CD4-positive, alpha-beta memory T cell (primary cell): ENCODE results near the gene SLC39A11. TPM values are rescaled to one million over a fixed set of nuclear protein-coding genes. Genes with fewer than 3 reads are reported as not detected.

Experiments used
- CTCF ChIA-PET: fragments of 350-600 bp; sonication (Branson Sonifier 250); formaldehyde crosslinking; loops from one replicate; lab custom pipeline; 2021; ENCODE audit warnings: inconsistent platforms; ENCODE audit not compliant: partially characterized antibody; lab: Charles Lee
- POLR2A ChIA-PET: fragments of 350-600 bp; sonication (Branson Sonifier 250); formaldehyde crosslinking; loops from one replicate; lab custom pipeline; 2021; ENCODE audit not compliant: partially characterized antibody; lab: Charles Lee
- DNase-seq, 5 donors: peaks; one replicate each; pipeline versions ENCODE4 v3.0.0 to v3.0.0-alpha.2; 2020 to 2022; ENCODE audit warnings: mixed read lengths in 1 of 5
- H3K27ac ChIP-seq: one replicate; pipeline ENCODE4 v1.7.0; 2013; ENCODE audit warnings: low read depth, low read length
- H3K27me3 ChIP-seq: 2 replicates; pipeline ENCODE4 v1.7.0; 2013; ENCODE audit warnings: mild to moderate bottlenecking, low read length, moderate library complexity; ENCODE audit not compliant: insufficient read depth
- H3K36me3 ChIP-seq: 2 replicates; pipeline ENCODE4 v1.7.0; 2013; ENCODE audit warnings: mild to moderate bottlenecking, low read length, moderate library complexity; ENCODE audit not compliant: insufficient read depth
- H3K4me1 ChIP-seq: 2 replicates; pipeline ENCODE4 v1.7.0; 2013; ENCODE audit warnings: mild to moderate bottlenecking, low read length, moderate library complexity; ENCODE audit not compliant: insufficient read depth
- H3K4me3 ChIP-seq, 2 donors: one replicate each; pipeline ENCODE4 v1.7.0; 2013; ENCODE audit warnings: low read length in 2 of 2, mild to moderate bottlenecking in 1 of 2
- H3K9me3 ChIP-seq, 2 donors: one replicate each; pipeline ENCODE4 v1.7.0; 2013; ENCODE audit warnings: low read length in 2 of 2, control low read depth in 1 of 2; ENCODE audit not compliant: control insufficient read depth in 1 of 2
- H3K27ac Mint-ChIP-seq, 7 donors: one replicate each; pipeline ENCODE4 v1.8.0; 2020 to 2021; ENCODE audit warnings: mixed read lengths in 7 of 7, mild to moderate bottlenecking in 6 of 7, inconsistent platforms in 3 of 7, moderate library complexity in 3 of 7
- H3K27me3 Mint-ChIP-seq, 2 donors: one replicate each; pipeline ENCODE4 v1.8.0; 2020 to 2021; ENCODE audit warnings: mixed read lengths in 2 of 2
- H3K36me3 Mint-ChIP-seq, 2 donors: one replicate each; pipeline ENCODE4 v1.8.0; 2020 to 2021; ENCODE audit warnings: mixed read lengths in 2 of 2, inconsistent platforms in 1 of 2, mild to moderate bottlenecking in 1 of 2
- H3K4me1 Mint-ChIP-seq, 4 donors: one replicate each; pipeline ENCODE4 v1.8.0; 2020 to 2021; ENCODE audit warnings: mixed read lengths in 4 of 4, mild to moderate bottlenecking in 1 of 4
- H3K4me3 Mint-ChIP-seq, 8 donors: one replicate each; pipeline ENCODE4 v1.8.0; 2020 to 2021; ENCODE audit warnings: mixed read lengths in 8 of 8, mild to moderate bottlenecking in 7 of 8, moderate library complexity in 6 of 8, inconsistent platforms in 3 of 8
- H3K9me3 Mint-ChIP-seq, 8 donors: one replicate each; pipeline ENCODE4 v1.8.0; 2020 to 2021; ENCODE audit warnings: mixed read lengths in 8 of 8, mild to moderate bottlenecking in 5 of 8, inconsistent platforms in 3 of 8, moderate library complexity in 1 of 8
- intact Hi-C: fragments of 100-400 bp; cut with micrococcal nuclease; formaldehyde crosslinking; loops from one replicate; pipeline ENCODE4 v1.15.1; 2023
- polyA plus RNA-seq, 2 donors: library from polyadenylated mRNA; unstranded; fragments of 300-500 nt; fragmentation: Illumina TruSeq; gene quantifications; one replicate each; pipeline ENCODE4 v1.2.3, GENCODE V29; 2021
- total RNA-seq, 2 experiments: library from RNA; stranded (reverse); gene quantifications; one replicate each; pipeline ENCODE4 v1.2.3, GENCODE V29; 2021

Gene SLC39A11
- total and polyA plus RNA-seq, 4 experiments from 2014 or later, result 15.9 to 23.7 (median 20.4) TPM

DNA sequence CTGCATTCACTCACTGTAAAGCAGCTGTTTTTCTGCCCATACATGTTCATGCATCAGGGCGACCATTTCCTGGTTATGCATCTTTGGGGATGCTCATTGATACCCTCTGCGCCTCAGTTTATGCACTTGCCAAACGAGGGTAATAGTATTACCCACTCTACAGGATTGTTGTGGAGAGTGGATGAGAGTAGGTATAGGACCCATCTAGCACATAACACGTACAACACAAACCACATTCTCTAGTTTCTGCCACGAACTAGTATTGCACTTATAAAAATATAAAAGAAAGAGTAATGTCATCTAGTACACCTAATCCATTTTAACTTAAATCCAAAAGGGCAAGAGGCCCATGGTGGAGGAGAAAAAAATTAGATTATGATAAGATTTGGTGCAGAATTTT, 231.7 kb downstream of the SLC39A11 start:
- H3K4me3 ChIP-seq, result no peak overlapping the region
- Mint-ChIP-seq H3K27ac (no peak overlapping the region), H3K36me3 (peaks cover 3 to 12% of the 10 kb centered on the region in 2 donors), H3K4me1 (peaks cover 0 to 2% (median 0%) of the 10 kb centered on the region in 4 donors), H3K9me3 (peaks cover 0 to 2% (median 0%) of the 10 kb centered on the region in 8 donors), H3K4me3 (no peak overlapping the region), H3K27me3 (no peaks in the 10 kb centered on the region)
- H3K27ac ChIP-seq, result no peak overlapping the region
- H3K4me1 ChIP-seq, result no peaks in the 10 kb centered on the region
- H3K27me3 ChIP-seq, result no peaks in the 10 kb centered on the region
- ChIA-PET CTCF (no interaction called here), POLR2A (no interaction called here)
- no peak for DNase-seq
- intact Hi-C loops, result no loop called here
- no peaks in the 10 kb centered on the region for H3K36me3 ChIP-seq
- H3K9me3 ChIP-seq, result no peaks in the 10 kb centered on the region

GRCh38 chr17:72858826-72859495, 233.5 kb downstream of the SLC39A11 start:
- H3K27me3 ChIP-seq, result no peaks in the 10 kb centered on the region
- no peak for DNase-seq
- H3K9me3 Mint-ChIP-seq, result peaks cover 0 to 2% (median 0%) of the 10 kb centered on the region in 8 donors
- no peak overlapping the region for H3K27ac ChIP-seq
- H3K4me3 ChIP-seq, result no peak overlapping the region
- no peaks in the 10 kb centered on the region for H3K27me3 Mint-ChIP-seq
- POLR2A ChIA-PET, result no interaction called here
- intact Hi-C loops, result no loop called here
- H3K9me3 ChIP-seq, result no peaks in the 10 kb centered on the region
- no peaks in the 10 kb centered on the region for H3K4me1 ChIP-seq
- peaks cover 0 to 2% (median 0%) of the 10 kb centered on the region in 4 donors for H3K4me1 Mint-ChIP-seq
- H3K36me3 Mint-ChIP-seq, result peaks cover 1 to 12% of the 10 kb centered on the region in 2 donors
- CTCF ChIA-PET, result no interaction called here
- no peak overlapping the region for H3K4me3 Mint-ChIP-seq
- no peaks in the 10 kb centered on the region for H3K36me3 ChIP-seq
- no peak overlapping the region for H3K27ac Mint-ChIP-seq

DNA sequence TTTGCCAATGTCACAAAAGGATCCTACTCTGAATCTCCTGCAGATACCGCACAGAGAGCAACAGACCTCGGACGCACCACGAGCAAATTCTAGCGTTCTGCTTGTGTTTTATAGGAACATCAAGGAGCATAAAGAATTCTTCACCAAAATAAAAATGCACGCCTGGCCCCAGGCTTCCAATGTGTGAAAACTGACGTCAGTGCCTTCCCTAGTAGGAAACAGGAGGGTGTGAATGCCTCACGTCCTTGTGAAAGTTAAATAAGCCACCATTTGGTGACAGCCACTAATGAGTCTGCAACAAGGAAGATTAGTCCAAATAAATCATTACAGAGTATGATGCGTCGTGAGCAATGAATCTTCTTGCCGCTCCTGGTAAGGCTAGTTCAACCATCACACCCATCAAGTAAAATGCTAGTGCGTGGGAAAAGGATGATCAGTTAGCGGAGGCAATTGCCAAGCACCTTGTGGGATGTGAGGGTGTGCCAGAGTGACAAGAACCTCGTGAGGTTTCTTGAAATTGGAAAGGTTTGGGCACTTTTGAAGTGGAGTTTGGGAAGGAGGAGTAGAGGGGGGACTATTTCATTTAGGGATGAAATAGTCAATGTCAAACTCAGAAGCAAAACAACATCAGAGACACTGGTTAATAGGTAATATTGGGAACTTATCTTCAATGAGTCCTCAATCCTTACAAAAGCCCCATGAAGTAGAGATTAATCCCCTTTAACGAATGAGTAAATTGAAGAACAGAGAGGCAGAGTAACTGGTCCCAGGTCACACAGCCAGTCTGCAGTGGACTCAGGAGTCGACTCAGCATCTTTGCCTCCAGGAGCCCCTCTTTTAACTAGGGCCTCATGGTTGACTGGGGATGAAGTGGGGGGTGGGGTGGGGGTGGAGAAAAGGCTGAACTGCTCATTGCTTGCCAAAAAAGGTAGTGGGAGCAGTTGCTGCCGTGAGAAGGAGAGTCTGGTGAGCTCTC, 238.8 kb downstream of the SLC39A11 start:
- no peaks in the 10 kb centered on the region for H3K9me3 ChIP-seq
- ChIA-PET CTCF (no interaction called here), POLR2A (no interaction called here)
- Mint-ChIP-seq H3K36me3 (peaks cover 9 to 27% of the 10 kb centered on the region in 2 donors), H3K27ac (no peak overlapping the region), H3K9me3 (peaks cover 0 to 2% (median 0%) of the 10 kb centered on the region in 8 donors), H3K27me3 (no peaks in the 10 kb centered on the region), H3K4me1 (no peaks in the 10 kb centered on the region), H3K4me3 (no peak overlapping the region)
- intact Hi-C loops, result no loop called here
- H3K27me3 ChIP-seq, result no peaks in the 10 kb centered on the region
- H3K4me3 ChIP-seq, result no peak overlapping the region
- H3K4me1 ChIP-seq, result no peaks in the 10 kb centered on the region
- DNase-seq, result no peak
- H3K36me3 ChIP-seq, result no peaks in the 10 kb centered on the region
- H3K27ac ChIP-seq, result no peak overlapping the region

- H3K9me3 ChIP-seq, result no peaks in the 10 kb centered on the region
- no peak overlapping the region for H3K4me3 ChIP-seq
- H3K27ac ChIP-seq, result no peak overlapping the region
- DNase-seq, result no peak
- no peak overlapping the region for H3K4me3 Mint-ChIP-seq
- ChIA-PET CTCF (no interaction called here), POLR2A (no interaction called here)
- no peaks in the 10 kb centered on the region for H3K36me3 ChIP-seq
- no peaks in the 10 kb centered on the region for H3K4me1 ChIP-seq
- intact Hi-C loops, result no loop called here
- H3K9me3 Mint-ChIP-seq, result no peaks in the 10 kb centered on the region
- peak overlapping the region in 1 of 7 donors; percentile 4 for H3K27ac Mint-ChIP-seq
- H3K27me3 Mint-ChIP-seq, result no peaks in the 10 kb centered on the region
- H3K36me3 Mint-ChIP-seq, result peaks cover 9 to 37% of the 10 kb centered on the region in 2 donors
- H3K4me1 Mint-ChIP-seq, result no peaks in the 10 kb centered on the region
- H3K27me3 ChIP-seq, result no peaks in the 10 kb centered on the region
These were observed 240.1 kb downstream of the SLC39A11 start for GRCh38 chr17:72852277-72852938.

GRCh38 chr17:72850410-72851118, 241.9 kb downstream of the SLC39A11 start:
- no peaks in the 10 kb centered on the region for H3K27me3 ChIP-seq
- no peak for DNase-seq
- H3K36me3 ChIP-seq, result no peaks in the 10 kb centered on the region
- intact Hi-C loops, result no loop called here
- no peaks in the 10 kb centered on the region for H3K4me1 Mint-ChIP-seq
- H3K27ac ChIP-seq, result no peak overlapping the region
- H3K4me1 ChIP-seq, result no peaks in the 10 kb centered on the region
- no peak overlapping the region for H3K27ac Mint-ChIP-seq
- no peaks in the 10 kb centered on the region for H3K27me3 Mint-ChIP-seq
- H3K9me3 Mint-ChIP-seq, result no peaks in the 10 kb centered on the region
- H3K36me3 Mint-ChIP-seq, result peaks cover 11 to 47% of the 10 kb centered on the region in 2 donors
- no peaks in the 10 kb centered on the region for H3K9me3 ChIP-seq
- ChIA-PET POLR2A (no interaction called here), CTCF (no interaction called here)
- no peak overlapping the region for H3K4me3 ChIP-seq
- H3K4me3 Mint-ChIP-seq, result no peak overlapping the region

DNA sequence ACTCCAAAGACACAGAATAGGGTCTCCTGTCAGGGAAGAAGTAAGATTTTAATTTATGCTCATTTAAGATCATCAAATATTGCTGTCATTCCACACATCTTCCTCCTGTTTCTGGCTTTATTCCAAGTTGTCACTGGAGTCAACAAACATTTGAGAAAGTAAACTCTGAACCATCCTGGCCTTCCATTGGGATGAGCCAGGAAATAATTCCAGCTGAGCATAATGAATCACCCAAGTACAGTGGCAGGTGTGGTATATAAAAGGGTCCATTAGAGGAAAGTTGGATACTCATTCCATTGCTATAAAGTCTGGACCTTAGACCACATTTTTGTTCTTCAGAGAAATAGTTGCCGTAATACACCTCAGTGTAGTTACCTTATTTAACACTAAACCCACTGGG, 246.1 kb downstream of the SLC39A11 start:
- Mint-ChIP-seq H3K4me1 (no peaks in the 10 kb centered on the region), H3K36me3 (peaks cover 20 to 73% of the 10 kb centered on the region in 2 donors), H3K27me3 (no peaks in the 10 kb centered on the region), H3K4me3 (no peak overlapping the region), H3K9me3 (peaks cover 0 to 2% (median 0%) of the 10 kb centered on the region in 8 donors), H3K27ac (no peak overlapping the region)
- Histone ChIP-seq H3K27me3 (no peaks in the 10 kb centered on the region), H3K4me3 (no peak overlapping the region), H3K9me3 (no peaks in the 10 kb centered on the region), H3K27ac (no peak overlapping the region), H3K4me1 (no peaks in the 10 kb centered on the region), H3K36me3 (no peaks in the 10 kb centered on the region)
- no peak for DNase-seq
- intact Hi-C loops, result no loop called here
- ChIA-PET POLR2A (no interaction called here), CTCF (no interaction called here)
